Left cardiac atrium (tissue), 4 donors: ENCODE data around the gene ZNFX1. TPM values are rescaled to one million over a fixed set of nuclear protein-coding genes. Genes with fewer than 3 reads are reported as not detected.
"Not testable (repeated sequence)": the region's sequence is repeated elsewhere in the genome, so short reads cannot be mapped to it uniquely, and the experiment has no call there.

Experiments
- ATAC-seq, 2 donors: fragments of 200-7000 bp; cut with Tn5 transposase; one replicate each; pipeline ENCODE4 v1.9.1; 2020; ENCODE audit warnings: mild to moderate bottlenecking in 2 of 2, moderate library complexity in 2 of 2
- DNase-seq: peaks from one replicate; pipeline ENCODE4 v3.0.0-alpha.2; 2020
- intact Hi-C, 2 donors: fragments of 100-400 bp; cut with DNase I; formaldehyde crosslinking; loops; one replicate each; pipeline versions ENCODE4 v1.14.1 to v1.15.1; 2022 to 2023
- total RNA-seq, 2 donors: library from RNA; stranded (reverse); fragmentation: NEBNext Ultra II Directional; extraction: Animal tissue kit (Norgen Biotek cat#: 25700); gene quantifications; one replicate each; pipeline ENCODE4 v1.2.1, GENCODE V29; 2021
- donor health status: DM: no; HTN: yes; CAD: no.
- donor health status: DM: no; HTN: yes; CAD: no; lungs with severe emphysema.
- donor health status: DM: yes; HTN: yes; CAD: no.
- donor health status: Dilated cardiomyopathy.

The ZNFX1 gene
- total RNA-seq, 2 donors from 2014 or later: 20.3 to 24.5 TPM

DNA sequence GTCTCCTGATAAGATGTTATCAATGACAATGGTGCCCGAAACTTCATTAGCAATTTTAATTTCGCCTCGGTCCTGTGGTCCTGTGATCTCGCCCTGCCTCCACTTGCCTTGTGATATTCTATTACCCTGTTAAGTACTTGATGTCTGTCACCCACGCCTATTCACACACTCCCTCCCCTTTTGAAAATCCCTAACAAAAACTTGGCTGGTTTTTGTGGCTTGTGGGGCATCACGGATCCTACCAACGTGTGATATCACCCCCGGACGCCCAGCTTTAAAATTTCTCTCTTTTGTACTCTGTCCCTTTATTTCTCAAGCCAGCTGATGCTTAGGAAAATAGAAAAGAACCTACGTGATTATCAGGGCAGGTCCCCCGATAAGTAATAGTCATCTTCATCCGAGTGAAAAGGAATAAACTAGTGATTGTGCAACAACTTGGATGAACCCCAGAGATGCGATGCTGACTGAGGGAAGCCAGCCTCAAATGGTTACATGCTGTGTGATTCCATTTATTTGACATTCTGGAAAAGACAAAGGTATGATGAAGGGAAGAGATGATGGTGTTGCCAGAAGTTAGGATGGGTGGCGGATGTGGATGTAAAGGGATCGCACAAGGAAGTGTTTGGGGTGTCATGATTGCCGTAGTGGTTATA, 16.3 kb upstream of the ZNFX1 start:
- ATAC-seq, intact Hi-C loops, DNase-seq: not testable (repeated sequence)

GRCh38 chr20:49293122-49293521, 15.3 kb upstream of the ZNFX1 start:
- ATAC-seq (no peak), DNase-seq (no peak)
- intact Hi-C loops: no loop called here

- intact Hi-C loops: no loop called here
- ATAC-seq (no peak), DNase-seq (no peak)
These were observed 14.2 kb upstream of the ZNFX1 start for GRCh38 chr20:49292010-49292409.

- intact Hi-C loops: no loop called here
- ATAC-seq: no peak
- DNase-seq: no peak
These were observed 13.3 kb upstream of the ZNFX1 start for GRCh38 chr20:49291200-49291599.

DNA sequence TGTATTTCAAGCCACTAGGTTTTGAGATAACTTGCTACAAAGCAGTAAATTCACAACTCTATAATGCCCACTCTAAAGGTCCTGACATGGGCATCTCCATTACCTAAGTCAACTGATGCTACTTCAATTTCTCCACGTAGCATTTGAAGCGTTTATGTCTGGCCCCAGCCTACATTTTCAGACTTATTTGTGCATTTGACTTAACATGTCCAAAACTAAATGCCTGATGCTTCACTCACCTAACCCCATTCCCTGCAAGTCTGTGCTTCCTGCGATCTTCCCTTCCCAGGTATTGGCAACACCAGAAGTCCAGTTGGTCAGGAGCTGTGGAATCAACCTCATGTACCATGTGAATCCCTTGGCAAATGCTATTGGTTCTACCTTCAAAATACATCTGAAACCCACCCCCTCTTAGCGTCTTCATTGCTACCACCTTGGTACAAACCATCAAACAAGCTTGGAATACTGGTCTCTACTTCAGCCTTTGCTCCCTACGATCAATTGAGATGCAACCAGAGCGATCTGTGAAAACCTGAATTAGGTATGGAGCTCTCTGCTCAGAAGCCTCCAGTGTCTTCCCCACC, 12.8 kb upstream of the ZNFX1 start:
- ATAC-seq (no peak), DNase-seq (no peak)
- intact Hi-C loops: no loop called here

GRCh38 chr20:49288784-49289696, 11.2 kb upstream of the ZNFX1 start:
- intact Hi-C loops: no loop called here
- ATAC-seq (no peak), DNase-seq (no peak)

GRCh38 chr20:49288250-49288751, 10.4 kb upstream of the ZNFX1 start:
- DNase-seq (no peak), ATAC-seq (no peak)
- intact Hi-C loops: no loop called here

- DNase-seq: no peak
- ATAC-seq: no peak
- intact Hi-C loops: no loop called here
These were observed 9.8 kb upstream of the ZNFX1 start for GRCh38 chr20:49287555-49288249.

DNA sequence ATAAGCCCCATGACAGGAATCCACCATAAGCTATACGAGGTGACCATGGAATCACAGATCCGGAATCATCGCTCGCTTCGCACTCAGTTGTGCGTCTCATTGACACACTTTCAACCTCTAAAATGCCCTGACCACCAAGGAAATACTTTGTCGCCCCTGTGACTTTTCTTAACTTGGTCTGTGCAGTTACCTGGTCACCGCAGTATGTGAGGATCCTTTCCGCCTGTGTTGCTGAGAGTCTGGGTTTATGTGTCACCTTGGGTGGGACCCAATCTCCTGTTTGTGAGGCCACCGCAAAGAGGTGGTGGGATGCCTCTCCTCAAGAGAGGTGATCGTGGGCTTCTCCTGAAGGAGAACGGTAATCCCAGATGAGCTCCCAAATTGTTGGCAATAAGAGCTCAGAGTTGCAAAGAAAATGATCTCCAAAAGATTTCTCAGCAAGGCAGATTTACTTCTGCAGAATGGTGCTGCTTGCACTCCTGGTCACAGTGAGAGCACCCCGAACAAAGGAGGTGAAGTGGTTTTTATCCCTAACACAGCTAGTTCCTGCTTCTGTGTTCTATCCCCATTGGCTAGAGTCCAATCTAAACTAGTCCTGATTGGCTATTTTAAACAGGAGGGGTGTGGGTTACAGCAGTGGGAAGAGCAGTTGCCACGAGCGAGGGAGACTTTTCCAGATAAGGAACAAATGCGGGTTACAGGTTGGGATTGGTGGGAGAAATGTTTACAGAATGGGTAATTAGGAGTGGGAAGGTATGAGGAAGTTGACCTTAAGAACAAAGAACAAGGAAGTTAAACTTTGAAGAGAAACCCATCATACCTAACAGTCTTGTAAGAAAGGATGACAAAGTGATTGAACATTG, 9.1 kb upstream of the ZNFX1 start:
- intact Hi-C loops: no loop called here
- no peak for DNase-seq
- no peak for ATAC-seq

- intact Hi-C loops: no loop called here
- ATAC-seq: no peak
- no peak for DNase-seq
These were observed 8.1 kb upstream of the ZNFX1 start for GRCh38 chr20:49285813-49286494.

DNA sequence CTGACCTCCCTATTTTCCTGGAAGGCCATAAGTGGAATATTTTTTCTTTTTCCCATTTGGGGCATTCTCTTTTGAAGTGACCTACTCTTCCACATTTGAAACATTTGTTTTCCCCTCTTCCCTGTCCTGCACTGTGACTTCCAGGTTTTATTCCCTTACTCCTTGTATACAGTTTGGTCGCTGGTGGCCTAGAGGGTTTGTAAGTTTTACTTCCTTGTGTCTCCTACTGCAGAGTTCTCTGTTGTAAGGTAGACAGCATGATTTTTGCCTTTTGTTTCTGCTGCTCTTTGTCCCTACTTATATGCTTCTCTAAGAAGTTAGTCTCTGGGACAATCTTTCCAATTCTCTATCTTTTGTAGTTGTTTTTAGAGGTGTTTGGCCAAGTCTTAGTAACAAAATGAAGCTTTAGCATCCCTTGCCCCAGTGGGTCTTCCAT, 7.4 kb upstream of the ZNFX1 start:
- intact Hi-C loops: no loop called here

DNA sequence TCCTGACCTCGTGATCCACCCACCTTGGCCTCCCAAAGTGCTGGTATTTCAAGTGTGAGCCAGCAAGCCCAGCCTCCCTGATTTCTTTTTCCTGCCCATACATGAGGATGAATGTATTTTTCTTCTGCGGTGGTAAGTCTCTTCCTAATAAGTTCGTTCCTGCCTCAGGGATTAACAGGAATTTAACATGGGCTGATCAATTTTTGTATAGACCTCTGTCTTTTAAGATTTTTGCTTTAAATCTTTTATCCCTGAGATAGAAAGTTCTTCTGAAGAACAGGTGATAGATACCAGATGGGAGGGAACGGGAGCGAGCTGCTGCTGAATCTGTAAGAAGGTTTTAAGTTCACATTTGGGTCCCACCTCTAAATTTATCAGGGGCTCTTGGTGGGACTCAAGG, 7.0 kb upstream of the ZNFX1 start:
- DNase-seq (no peak), ATAC-seq (no peak)
- intact Hi-C loops: no loop called here

More for the DNA sequence above, 7.4 kb upstream of the ZNFX1 start:
- DNase-seq (no peak), ATAC-seq (no peak)

DNA sequence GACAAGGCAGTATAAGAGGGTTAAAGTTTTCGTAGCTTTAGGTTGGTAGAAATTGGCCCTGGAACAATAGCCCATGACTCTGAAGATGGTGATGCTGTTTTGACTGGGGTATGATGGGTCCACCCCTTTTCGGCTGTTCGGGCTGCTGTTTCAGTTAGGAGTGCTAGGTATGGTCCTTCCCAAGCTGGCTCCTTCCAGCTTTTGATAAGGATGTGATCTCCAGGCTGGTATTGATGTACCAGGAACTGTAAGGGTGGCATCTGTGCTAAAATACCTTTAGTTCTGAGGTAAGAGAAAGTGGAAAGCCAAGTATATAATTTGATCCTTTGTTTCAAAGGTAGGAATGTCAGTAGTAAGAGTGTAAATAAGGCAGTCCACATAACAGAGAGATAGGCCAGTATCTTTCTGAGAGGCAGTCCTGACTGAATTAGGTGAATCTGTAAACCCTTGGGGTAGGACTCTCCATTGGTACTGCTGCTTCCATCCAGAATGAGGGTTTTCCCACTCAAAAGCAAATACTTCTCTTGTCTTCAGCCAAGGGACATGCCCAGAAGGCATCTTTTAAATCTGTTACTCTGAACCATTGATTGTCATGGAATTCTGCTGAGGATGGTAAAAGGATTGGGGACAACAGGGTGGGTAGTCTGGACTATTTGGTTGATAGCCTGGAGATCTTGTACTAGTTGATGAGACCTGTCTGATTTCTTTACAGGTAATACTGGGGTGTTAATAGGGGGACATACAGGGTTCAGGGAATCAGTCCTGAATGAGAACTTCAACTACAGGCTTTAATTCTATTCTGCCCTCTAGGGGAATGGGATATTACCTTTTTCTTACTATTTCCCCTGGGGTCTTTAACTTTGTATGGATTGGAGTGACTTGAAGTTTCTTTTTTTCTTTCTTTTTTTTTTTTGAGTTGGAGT, 6.1 kb upstream of the ZNFX1 start:
- intact Hi-C loops: no loop called here
- ATAC-seq (no peak), DNase-seq (no peak)

GRCh38 chr20:49283176-49283702, 5.4 kb upstream of the ZNFX1 start:
- no peak for ATAC-seq
- intact Hi-C loops: no loop called here
- DNase-seq: no peak

DNA sequence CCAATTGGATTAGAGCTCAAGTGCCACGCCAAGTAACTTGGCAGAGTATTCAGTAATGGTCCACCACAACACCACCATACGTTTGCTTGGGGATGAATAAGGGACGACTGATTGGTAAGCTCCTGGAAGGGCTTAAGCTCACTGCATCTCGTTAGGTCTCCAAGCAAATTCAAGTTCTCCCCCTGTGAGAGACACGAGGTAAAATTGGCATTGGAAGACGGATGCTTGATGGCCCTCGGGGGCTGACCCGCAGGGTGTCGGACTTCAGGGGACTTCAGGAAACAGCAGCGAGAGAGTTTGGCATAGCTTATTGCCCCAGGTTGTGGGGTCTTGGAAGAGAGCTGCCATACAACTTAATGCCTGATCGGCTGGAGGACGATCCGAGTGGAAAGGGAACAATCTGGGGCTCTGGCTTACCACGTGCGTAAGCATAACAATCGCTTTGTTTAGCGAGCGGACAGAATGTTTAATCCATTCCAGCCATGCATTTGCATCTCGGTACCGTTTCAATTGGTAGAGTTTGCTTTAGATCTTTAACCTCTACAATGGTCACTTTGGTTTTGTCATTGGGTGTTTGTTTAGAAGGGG, 4.8 kb upstream of the ZNFX1 start:
- intact Hi-C loops: no loop called here
- no peak for DNase-seq
- ATAC-seq: no peak

- intact Hi-C loops: no loop called here
- DNase-seq: no peak
- ATAC-seq: no peak
These were observed 4.1 kb upstream of the ZNFX1 start for GRCh38 chr20:49281913-49282467.
